Fibroblast of lung (primary cell): ENCODE results near the gene LGALS7B. TPM values are rescaled to one million over a fixed set of nuclear protein-coding genes. Genes with fewer than 3 reads are reported as not detected.
A peak's percentile ranks its signal among the peaks of the same experiment; 100 is the strongest.

Experiments
- DNase-seq, 2 donors: peaks; one replicate each; pipeline versions ENCODE4 v3.0.0 to v3.0.0-alpha.2; 2010; ENCODE audit warnings: low read depth in 2 of 2
- H2AFZ ChIP-seq: 2 replicates; pipeline ENCODE4 v1.5.1; 2012; ENCODE audit warnings: low read length, control low read depth, inconsistent platforms
- H3K27ac ChIP-seq: 2 replicates; pipeline ENCODE4 v1.5.1; 2011; ENCODE audit warnings: low read length, control low read depth; ENCODE audit not compliant: insufficient read depth
- H3K27me3 ChIP-seq: 2 replicates; pipeline ENCODE4 v1.5.1; 2011; ENCODE audit warnings: mild to moderate bottlenecking, low read length; ENCODE audit not compliant: control insufficient read depth, insufficient read depth
- H3K36me3 ChIP-seq: 2 replicates; pipeline ENCODE4 v1.5.1; 2011; ENCODE audit warnings: low read length; ENCODE audit not compliant: control insufficient read depth, insufficient read depth
- H3K4me1 ChIP-seq: 2 replicates; pipeline ENCODE4 v1.5.1; 2011; ENCODE audit warnings: low read length; ENCODE audit not compliant: control insufficient read depth, insufficient read depth; ENCODE audit errors: extremely low read depth
- H3K4me2 ChIP-seq: 2 replicates; pipeline ENCODE4 v1.5.1; 2011; ENCODE audit warnings: low read length, control low read depth; ENCODE audit not compliant: insufficient read depth; ENCODE audit errors: extremely low read depth
- H3K4me3 ChIP-seq, 4 experiments: fragments of 200-600 bp in 1 of 4; sonication (generic) in 1 of 4; replicated peaks in 1 of 4; 2 replicates each; pipeline ENCODE4 v1.5.1; 2011 to 2016; ENCODE audit warnings: low read length in 4 of 4, low read depth in 3 of 4, mild to moderate bottlenecking in 3 of 4, control low read depth in 2 of 4, inconsistent platforms in 1 of 4, mixed read lengths in 1 of 4; ENCODE audit not compliant: insufficient read depth in 1 of 4; ENCODE audit errors: control extremely low read depth in 1 of 4
- H3K79me2 ChIP-seq: 2 replicates; pipeline ENCODE4 v1.5.1; 2012; ENCODE audit warnings: mild to moderate bottlenecking, low read length, inconsistent platforms; ENCODE audit not compliant: control insufficient read depth, insufficient read depth
- H3K9ac ChIP-seq: 2 replicates; pipeline ENCODE4 v1.5.1; 2011; ENCODE audit warnings: mild to moderate bottlenecking, low read length, control low read depth; ENCODE audit not compliant: insufficient read depth
- H3K9me3 ChIP-seq: 2 replicates; pipeline ENCODE4 v1.5.1; 2012; ENCODE audit warnings: low read depth, low read length; ENCODE audit not compliant: control insufficient read depth, insufficient read depth
- H4K20me1 ChIP-seq: 2 replicates; pipeline ENCODE4 v1.5.1; 2011; ENCODE audit warnings: low read length; ENCODE audit not compliant: control insufficient read depth, insufficient read depth; ENCODE audit errors: extremely low read depth
- CTCF ChIP-seq, 2 donors: IDR thresholded peaks in 1 of 2; conservative IDR thresholded peaks in 1 of 2; 1 replicate in 1 of 2; 2 replicates in 1 of 2; pipeline ENCODE4 v1.5.1; 2011 to 2012; ENCODE audit warnings: low read length in 2 of 2, control low read depth in 1 of 2, inconsistent platforms in 1 of 2, low read depth in 1 of 2, mild to moderate bottlenecking in 1 of 2
- EZH2 ChIP-seq: IDR thresholded peaks from 2 replicates; pipeline ENCODE4 v1.5.1; 2012; ENCODE audit warnings: low read length, control low read depth, mild to moderate bottlenecking; ENCODE audit errors: missing control alignments
- polyA plus RNA-seq, 2 donors: library from polyadenylated mRNA; depleted of rRNA in 1 of 2; stranded (reverse) in 1 of 2; unstranded in 1 of 2; fragments of >200 nt; gene quantifications; 2 replicates each; pipeline ENCODE4 v1.2.1, GENCODE V29; 2011 to 2012; ENCODE audit warnings: missing spikeins in 1 of 2
- total RNA-seq: library from RNA; depleted of rRNA; stranded (reverse); fragments of >200 nt; gene quantifications from 2 replicates; pipeline ENCODE4 v1.2.1, GENCODE V29; 2014

LGALS7B gene
- total and polyA plus RNA-seq, 2 donors (not counting 1 experiment from before 2014, with no cell fraction given): 0.28 TPM; not detected in 1

GRCh38 chr19:38830039-38830733, 41.2 kb downstream of the LGALS7B start:
- H3K9ac ChIP-seq: no peak overlapping the region
- TF ChIP-seq EZH2 (no peak), CTCF (conservative IDR thresholded peaks at IDR 0.05 in 1 of 2, IDR thresholded peaks at IDR 0.05 in 1 of 2; ENCODE audit: low read depth in 1 of 2, low read length in 2 of 2) (no peak)
- no peak overlapping the region for H3K4me3 ChIP-seq
- peaks cover 2% of the 10 kb centered on the region for H3K36me3 ChIP-seq
- H3K27me3 ChIP-seq: no peaks in the 10 kb centered on the region
- no peak overlapping the region for H2AFZ ChIP-seq
- peak overlapping the region; percentile 51 for H3K4me2 ChIP-seq
- no peaks in the 10 kb centered on the region for H4K20me1 ChIP-seq
- H3K9me3 ChIP-seq: no peaks in the 10 kb centered on the region
- DNase-seq: peak; percentile 45 to 73
- no peaks in the 10 kb centered on the region for H3K79me2 ChIP-seq
- H3K27ac ChIP-seq: peak overlapping the region; percentile 92
- H3K4me1 ChIP-seq: peaks cover 20% of the 10 kb centered on the region

GRCh38 chr19:38831142-38831605, 42.2 kb downstream of the LGALS7B start:
- Histone ChIP-seq H3K4me1 (peaks cover 27% of the 10 kb centered on the region), H3K9me3 (no peaks in the 10 kb centered on the region), H3K79me2 (no peaks in the 10 kb centered on the region), H3K4me3 (peak overlapping the region; percentile 25 to 72 (median 55)), H4K20me1 (no peaks in the 10 kb centered on the region), H3K4me2 (peak overlapping the region; percentile 85), H2AFZ (peak overlapping the region; percentile 73), H3K36me3 (peaks cover 5% of the 10 kb centered on the region), H3K27ac (peak overlapping the region; percentile 92), H3K27me3 (no peaks in the 10 kb centered on the region), H3K9ac (peak overlapping the region; percentile 54)
- TF ChIP-seq CTCF (conservative IDR thresholded peaks at IDR 0.05 in 1 of 2, IDR thresholded peaks at IDR 0.05 in 1 of 2; ENCODE audit: low read depth in 1 of 2, low read length in 2 of 2) (no peak), EZH2 (no peak)
- peak; percentile 94 to 98 for DNase-seq

- TF ChIP-seq CTCF (conservative IDR thresholded peaks at IDR 0.05 in 1 of 2, IDR thresholded peaks at IDR 0.05 in 1 of 2; ENCODE audit: low read depth in 1 of 2, low read length in 2 of 2) (no peak), EZH2 (no peak)
Measured at GRCh38 chr19:38833092-38833425, 44.1 kb downstream of the LGALS7B start.

More at GRCh38 chr19:38833092-38833425, 44.1 kb downstream of the LGALS7B start:
- H3K4me2 ChIP-seq: no peak overlapping the region
- H3K9me3 ChIP-seq: no peaks in the 10 kb centered on the region
- no peaks in the 10 kb centered on the region for H4K20me1 ChIP-seq
- no peak overlapping the region for H2AFZ ChIP-seq
- H3K4me3 ChIP-seq: no peak overlapping the region
- no peak overlapping the region for H3K9ac ChIP-seq
- no peak for DNase-seq
- H3K27me3 ChIP-seq: no peaks in the 10 kb centered on the region
- peaks cover 14% of the 10 kb centered on the region for H3K36me3 ChIP-seq
- H3K27ac ChIP-seq: no peak overlapping the region
- H3K4me1 ChIP-seq: peaks cover 31% of the 10 kb centered on the region
- H3K79me2 ChIP-seq: no peaks in the 10 kb centered on the region
